ENCODE results near the gene ZNF516. TPM values are rescaled to one million over a fixed set of nuclear protein-coding genes. Genes with fewer than 3 reads are reported as not detected.

Gene ZNF516
- total RNA-seq, 1 donor from 2014 or later: 28.0 TPM

- Histone ChIP-seq H3K9me3 (no peaks in the 10 kb centered on the region), H3K36me3 (no peaks in the 10 kb centered on the region), H3K4me3 (no peak overlapping the region), H3K27ac (no peak overlapping the region), H3K27me3 (no peaks in the 10 kb centered on the region), H3K4me1 (no peaks in the 10 kb centered on the region)
- no peak for DNase-seq
- TF ChIP-seq, protein P1, sequence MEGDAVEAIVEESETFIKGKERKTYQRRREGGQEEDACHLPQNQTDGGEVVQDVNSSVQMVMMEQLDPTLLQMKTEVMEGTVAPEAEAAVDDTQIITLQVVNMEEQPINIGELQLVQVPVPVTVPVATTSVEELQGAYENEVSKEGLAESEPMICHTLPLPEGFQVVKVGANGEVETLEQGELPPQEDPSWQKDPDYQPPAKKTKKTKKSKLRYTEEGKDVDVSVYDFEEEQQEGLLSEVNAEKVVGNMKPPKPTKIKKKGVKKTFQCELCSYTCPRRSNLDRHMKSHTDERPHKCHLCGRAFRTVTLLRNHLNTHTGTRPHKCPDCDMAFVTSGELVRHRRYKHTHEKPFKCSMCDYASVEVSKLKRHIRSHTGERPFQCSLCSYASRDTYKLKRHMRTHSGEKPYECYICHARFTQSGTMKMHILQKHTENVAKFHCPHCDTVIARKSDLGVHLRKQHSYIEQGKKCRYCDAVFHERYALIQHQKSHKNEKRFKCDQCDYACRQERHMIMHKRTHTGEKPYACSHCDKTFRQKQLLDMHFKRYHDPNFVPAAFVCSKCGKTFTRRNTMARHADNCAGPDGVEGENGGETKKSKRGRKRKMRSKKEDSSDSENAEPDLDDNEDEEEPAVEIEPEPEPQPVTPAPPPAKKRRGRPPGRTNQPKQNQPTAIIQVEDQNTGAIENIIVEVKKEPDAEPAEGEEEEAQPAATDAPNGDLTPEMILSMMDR (IDR thresholded peaks at IDR 0.05): no peak
- intact Hi-C loops (cut with DNase I): loop anchor here (10.0 kb wide), 1 partner anchor 297 kb away; no protein-coding TSS in a partner anchor
- no peak for ATAC-seq
These were observed 87.4 kb downstream of the ZNF516 start for GRCh38 chr18:76407681-76408080.

DNA sequence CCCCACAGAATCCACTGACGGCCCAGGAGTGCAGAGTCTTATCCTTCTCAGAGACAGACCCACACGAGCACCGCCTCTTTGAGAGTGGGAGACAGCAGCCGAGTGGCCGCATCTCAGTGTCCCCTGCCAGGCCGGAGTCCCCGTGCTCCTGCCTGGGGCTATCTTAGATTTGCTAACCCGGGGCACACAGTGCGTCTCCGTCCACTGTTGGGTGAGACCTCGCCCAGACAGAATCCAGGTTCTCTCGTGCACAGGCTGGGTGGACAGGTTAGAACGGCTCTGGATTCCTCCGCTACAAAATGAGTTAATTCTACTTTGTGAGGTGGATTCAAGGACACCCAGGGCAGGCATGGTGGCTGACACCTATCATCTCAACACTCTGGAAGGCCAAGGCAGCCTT lies 88.3 kb downstream of the ZNF516 start:
- ATAC-seq (no peak), DNase-seq (no peak)
- H3K27ac ChIP-seq: no peak overlapping the region
- TF ChIP-seq, protein P1 (IDR thresholded peaks at IDR 0.05): no peak
- H3K4me3 ChIP-seq: no peak overlapping the region
- intact Hi-C loops (cut with DNase I): loop anchor here (10.0 kb wide), 1 partner anchor 298 kb away; no protein-coding TSS in a partner anchor
- no peaks in the 10 kb centered on the region for H3K9me3 ChIP-seq
- no peaks in the 10 kb centered on the region for H3K4me1 ChIP-seq
- no peaks in the 10 kb centered on the region for H3K27me3 ChIP-seq
- H3K36me3 ChIP-seq: no peaks in the 10 kb centered on the region

DNA sequence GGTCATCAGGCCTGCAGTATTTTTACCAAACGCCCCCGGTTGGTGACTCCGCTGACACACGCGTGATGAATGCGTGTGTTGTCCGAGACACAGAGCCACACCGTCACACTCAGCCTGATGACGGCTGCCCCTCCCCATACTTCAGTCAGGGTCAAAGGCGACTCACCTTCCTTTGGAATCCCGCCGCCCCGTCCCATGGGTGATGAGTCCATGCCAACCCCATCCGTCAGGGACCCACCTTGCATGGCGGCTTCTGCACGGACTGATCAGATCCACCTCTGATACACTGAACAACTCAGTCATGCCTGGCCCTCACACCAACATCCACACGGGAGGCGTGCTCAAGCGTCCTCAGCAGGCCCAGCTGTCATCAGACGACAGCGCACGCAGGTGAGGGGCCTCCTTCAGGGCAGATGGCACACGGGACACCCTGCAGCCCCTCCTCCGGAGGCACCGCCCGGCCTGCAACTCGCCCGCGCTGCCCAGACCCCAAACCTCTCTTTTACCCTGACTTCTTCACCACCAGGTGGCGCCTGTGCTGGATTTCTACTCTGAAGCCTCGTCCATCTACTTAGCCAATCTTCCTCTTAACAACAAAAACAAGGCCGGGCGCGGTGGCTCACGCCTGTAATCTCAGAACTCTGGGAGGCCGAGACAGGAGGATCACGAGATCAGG lies 89.2 kb downstream of the ZNF516 start:
- DNase-seq (no peak), ATAC-seq (peak; percentile 66)
- no peaks in the 10 kb centered on the region for H3K4me1 ChIP-seq
- no peaks in the 10 kb centered on the region for H3K36me3 ChIP-seq
- no peak overlapping the region for H3K27ac ChIP-seq
- intact Hi-C loops (cut with DNase I): loop anchor here (10.0 kb wide), 1 partner anchor 299 kb away; no protein-coding TSS in a partner anchor
- no peaks in the 10 kb centered on the region for H3K27me3 ChIP-seq
- H3K9me3 ChIP-seq: no peaks in the 10 kb centered on the region
- TF ChIP-seq, protein P1 (IDR thresholded peaks at IDR 0.05): peak; percentile 59
- no peak overlapping the region for H3K4me3 ChIP-seq

DNA sequence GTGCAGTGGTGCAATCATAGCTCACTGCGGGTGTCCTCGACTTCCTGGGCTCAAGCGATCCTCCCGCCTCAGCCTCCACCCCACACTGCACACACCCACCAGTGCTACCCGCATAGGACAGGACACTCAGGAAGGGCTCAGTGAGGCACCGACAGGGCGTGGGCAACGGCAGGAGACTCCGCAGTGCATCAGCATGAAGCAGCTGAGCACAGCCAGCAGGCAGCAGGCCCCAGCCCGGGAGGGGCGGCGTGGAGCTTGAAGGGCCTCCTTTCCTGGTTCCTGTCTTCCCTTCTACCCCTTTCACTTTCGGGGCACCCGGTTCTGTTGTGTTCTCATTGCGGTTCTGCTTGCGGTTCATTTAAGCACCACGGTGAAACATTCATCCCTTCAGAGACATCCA lies 89.8 kb downstream of the ZNF516 start:
- no peak for DNase-seq
- Histone ChIP-seq H3K36me3 (no peaks in the 10 kb centered on the region), H3K4me3 (no peak overlapping the region), H3K27ac (no peak overlapping the region), H3K9me3 (no peaks in the 10 kb centered on the region), H3K27me3 (no peaks in the 10 kb centered on the region), H3K4me1 (no peaks in the 10 kb centered on the region)
- intact Hi-C loops (cut with DNase I): loop anchor here (10.0 kb wide), 1 partner anchor 300 kb away; no protein-coding TSS in a partner anchor
- no peak for ATAC-seq
- TF ChIP-seq, protein P1 (IDR thresholded peaks at IDR 0.05): no peak

- Histone ChIP-seq H3K27me3 (no peaks in the 10 kb centered on the region), H3K36me3 (no peaks in the 10 kb centered on the region), H3K9me3 (no peaks in the 10 kb centered on the region), H3K4me1 (no peaks in the 10 kb centered on the region), H3K27ac (no peak overlapping the region), H3K4me3 (no peak overlapping the region)
- intact Hi-C loops (cut with DNase I): loop anchor here (10.0 kb wide), 1 partner anchor 300 kb away; no protein-coding TSS in a partner anchor
- no peak for DNase-seq
- TF ChIP-seq, protein P1 (IDR thresholded peaks at IDR 0.05): no peak
- ATAC-seq: no peak
These were observed 90.7 kb downstream of the ZNF516 start for GRCh38 chr18:76404345-76404831.

All from upper lobe of right lung (tissue), 1 donor.